HG02642 (cell line): ENCODE results near the gene RAB2B.

ENCODE experiments used
- ATAC-seq: cut with Tn5 transposase; IDR thresholded peaks from one replicate; pipeline ENCODE4 v1.9.1; 2021; ENCODE audit warnings: mild to moderate bottlenecking; ENCODE audit not compliant: unreplicated experiment, poor library complexity

Gene RAB2B

GRCh38 chr14:21476925-21477681, at the start of gene RAB2B, which contains the start of gene TOX4:
TSS of gene RAB2B (minus strand) at chr14:21476959. CDS start at chr14:21476872, 87 bp downstream.
TSS of gene TOX4 (plus strand) at chr14:21477195. CDS start at chr14:21477279, 84 bp downstream.
- ATAC-seq: peak; percentile 99

- no peak for ATAC-seq
These were observed 49.4 kb upstream of the RAB2B start, which contains the start of gene SALL2 for GRCh38 chr14:21525962-21526671. TSS of gene SALL2 (minus strand) at chr14:21526346. CDS start at chr14:21526127, 219 bp downstream.

GRCh38 chr14:21525571-21525961, 48.8 kb upstream of the RAB2B start:
- ATAC-seq: no peak

- no peak for ATAC-seq
These were observed 48.1 kb upstream of the RAB2B start for GRCh38 chr14:21524575-21525490.

GRCh38 chr14:21523203-21523602, 46.4 kb upstream of the RAB2B start:
- ATAC-seq: no peak

- ATAC-seq: no peak
These were observed 44.7 kb upstream of the RAB2B start for GRCh38 chr14:21521501-21521900.

GRCh38 chr14:21520767-21521166, 44.0 kb upstream of the RAB2B start:
- no peak for ATAC-seq

- ATAC-seq: no peak
These were observed 42.0 kb upstream of the RAB2B start for GRCh38 chr14:21518725-21519124.

- ATAC-seq: no peak
These were observed 37.6 kb upstream of the RAB2B start for GRCh38 chr14:21514341-21514740.

- ATAC-seq: peak; percentile 97
These were observed 34.2 kb upstream of the RAB2B start, which contains the start of gene METTL3 for GRCh38 chr14:21510735-21511657. TSS of gene METTL3 (minus strand) at chr14:21511340. CDS start at chr14:21511223, 117 bp downstream.

GRCh38 chr14:21509432-21510143, 32.8 kb upstream of the RAB2B start:
- no peak for ATAC-seq

GRCh38 chr14:21506557-21506956, 29.8 kb upstream of the RAB2B start:
- ATAC-seq: no peak

GRCh38 chr14:21505012-21505553, 28.3 kb upstream of the RAB2B start:
- ATAC-seq: peak; percentile 85

GRCh38 chr14:21503376-21503775, 26.6 kb upstream of the RAB2B start:
- ATAC-seq: no peak

- no peak for ATAC-seq
These were observed 24.8 kb upstream of the RAB2B start for GRCh38 chr14:21501568-21501967.

GRCh38 chr14:21498540-21499526, 22.1 kb upstream of the RAB2B start:
- peak; percentile 57 for ATAC-seq

- ATAC-seq: no peak
These were observed 19.7 kb upstream of the RAB2B start for GRCh38 chr14:21496453-21496852.
